IMR-90 (cell line): ENCODE measurements around the gene GCSH. TPM values are rescaled to one million over a fixed set of nuclear protein-coding genes. Genes with fewer than 3 reads are reported as not detected.

Experiments
- ATAC-seq: fragments of 200-7000 bp; cut with Tn5 transposase; 2 replicates; pipeline ENCODE4 v1.9.1; 2020; ENCODE audit warnings: low read depth, mild to moderate bottlenecking, moderate library complexity
- BruUV-seq: library from RNA; stranded (reverse); fragments of 400-500 nt; replicated peaks from 2 replicates; lab custom pipeline; 2021; lab: Mats Ljungman, UMichigan
- CTCF ChIA-PET: fragments of 300-600 bp; formaldehyde crosslinking; extraction: SDS; loops from one replicate; lab custom pipeline; 2021; ENCODE audit warnings: antibody characterized with exemption; lab: Yijun Ruan, JAX
- POLR2A ChIA-PET: fragments of 300-600 bp; sonication (Branson Sonifier 250); formaldehyde crosslinking; loops from one replicate; lab custom pipeline; 2022; ENCODE audit warnings: antibody characterized with exemption; ENCODE audit not compliant: unreplicated experiment; lab: Charles Lee
- DNase-seq: peaks from one replicate; pipeline ENCODE4 v3.0.0; 2013
- H2AFZ ChIP-seq: replicated peaks from 2 replicates; pipeline ENCODE3; 2013; ENCODE audit warnings: low read length, mild to moderate bottlenecking; ENCODE audit not compliant: poor library complexity
- H2AK5ac ChIP-seq: 2 replicates; pipeline ENCODE4 v1.6.1; 2013; ENCODE audit warnings: low read depth, low read length, inconsistent platforms
- H2AK9ac ChIP-seq: replicated peaks from 2 replicates; pipeline ENCODE3; 2013; ENCODE audit warnings: mild to moderate bottlenecking, low read depth, low read length, moderate library complexity; ENCODE audit not compliant: poor library complexity
- H2BK120ac ChIP-seq: 2 replicates; pipeline ENCODE4 v1.6.1; 2013; ENCODE audit warnings: low read depth, low read length, inconsistent platforms
- H2BK15ac ChIP-seq: 3 replicates; pipeline ENCODE4 v1.6.1; 2013; ENCODE audit warnings: low read depth, low read length, inconsistent platforms
- H2BK20ac ChIP-seq: 2 replicates; pipeline ENCODE4 v1.6.1; 2013; ENCODE audit warnings: low read depth, mild to moderate bottlenecking, inconsistent platforms, low read length, moderate library complexity
- H2BK5ac ChIP-seq: 2 replicates; pipeline ENCODE4 v1.6.1; 2013; ENCODE audit warnings: mild to moderate bottlenecking, low read depth, low read length, inconsistent platforms; ENCODE audit not compliant: poor library complexity, severe bottlenecking
- H3K14ac ChIP-seq: replicated peaks from 2 replicates; pipeline ENCODE4 v1.6.1; 2013; ENCODE audit warnings: low read depth, low read length, inconsistent platforms
- H3K18ac ChIP-seq: 2 replicates; pipeline ENCODE4 v1.6.1; 2013; ENCODE audit warnings: low read depth, low read length, control low read depth
- H3K23ac ChIP-seq: 2 replicates; pipeline ENCODE4 v1.6.1; 2013; ENCODE audit warnings: low read depth, low read length, inconsistent platforms
- H3K27ac ChIP-seq: 2 replicates; pipeline ENCODE4 v1.5.1; 2013; ENCODE audit warnings: mild to moderate bottlenecking, control low read depth, low read length; ENCODE audit not compliant: insufficient read depth
- H3K27me3 ChIP-seq: 2 replicates; pipeline ENCODE4 v1.6.1; 2013; ENCODE audit warnings: low read length; ENCODE audit not compliant: control insufficient read depth, insufficient read depth
- H3K36me3 ChIP-seq: 2 replicates; pipeline ENCODE4 v1.6.1; 2013; ENCODE audit warnings: low read length, mixed read lengths; ENCODE audit not compliant: control insufficient read depth, insufficient read depth
- H3K4ac ChIP-seq: 2 replicates; pipeline ENCODE4 v1.6.1; 2013; ENCODE audit warnings: low read depth, low read length, inconsistent platforms
- H3K4me1 ChIP-seq: 2 replicates; pipeline ENCODE4 v1.6.1; 2013; ENCODE audit warnings: low read length, mixed read lengths; ENCODE audit not compliant: control insufficient read depth, insufficient read depth
- H3K4me2 ChIP-seq: 2 replicates; pipeline ENCODE4 v1.6.1; 2013; ENCODE audit warnings: low read depth, mild to moderate bottlenecking, control low read depth, low read length, moderate library complexity
- H3K4me3 ChIP-seq: 2 replicates; pipeline ENCODE4 v1.5.1; 2013; ENCODE audit warnings: low read depth, mild to moderate bottlenecking, control low read depth, low read length, moderate library complexity; ENCODE audit not compliant: insufficient read depth
- H3K56ac ChIP-seq: 2 replicates; pipeline ENCODE4 v1.6.1; 2013; ENCODE audit warnings: low read length, inconsistent platforms; ENCODE audit not compliant: insufficient read depth; ENCODE audit errors: extremely low read depth
- H3K79me1 ChIP-seq, 2 experiments: 2 replicates each; pipeline ENCODE4 v1.6.1; 2013; ENCODE audit warnings: low read length in 2 of 2, inconsistent platforms in 1 of 2, low read depth in 1 of 2
- H3K9ac ChIP-seq: 2 replicates; pipeline ENCODE4 v1.6.1; 2013; ENCODE audit warnings: low read depth, low read length, control low read depth
- H3K9me1 ChIP-seq: 2 replicates; pipeline ENCODE4 v1.6.1; 2013; ENCODE audit warnings: low read length, inconsistent platforms; ENCODE audit not compliant: insufficient read depth
- H3K9me3 ChIP-seq: 2 replicates; pipeline ENCODE4 v1.6.1; 2013; ENCODE audit warnings: low read length; ENCODE audit not compliant: control insufficient read depth, insufficient read depth
- H4K20me1 ChIP-seq: 2 replicates; pipeline ENCODE4 v1.6.1; 2013; ENCODE audit warnings: low read length, inconsistent platforms; ENCODE audit not compliant: insufficient read depth
- H4K5ac ChIP-seq: 2 replicates; pipeline ENCODE4 v1.6.1; 2013; ENCODE audit warnings: mild to moderate bottlenecking, low read depth, low read length, control low read depth
- H4K8ac ChIP-seq, 2 experiments: 2 replicates each; pipeline ENCODE4 v1.6.1; 2013; ENCODE audit warnings: low read depth in 2 of 2, low read length in 2 of 2, control low read depth in 1 of 2, inconsistent platforms in 1 of 2
- H4K91ac ChIP-seq: 2 replicates; pipeline ENCODE4 v1.6.1; 2013; ENCODE audit warnings: low read depth, low read length, inconsistent platforms; ENCODE audit not compliant: insufficient read depth
- BHLHE40 ChIP-seq: fragments of 150-350 bp; IDR thresholded peaks from 2 replicates; pipeline ENCODE4 v1.6.1; 2016; ENCODE audit warnings: mild to moderate bottlenecking, low read depth, low read length
- CEBPB ChIP-seq: IDR thresholded peaks from 2 replicates; pipeline ENCODE4 v1.6.1; 2012; ENCODE audit warnings: low read depth, low read length, improper control_type of control experiment
- CHD1 ChIP-seq: IDR thresholded peaks from 2 replicates; pipeline ENCODE4 v1.6.1; 2012; ENCODE audit warnings: low read depth, low read length, improper control_type of control experiment
- FOS ChIP-seq: fragments of 150-350 bp; IDR thresholded peaks from 2 replicates; pipeline ENCODE4 v1.6.1; 2016; ENCODE audit warnings: low read depth, low read length
- MAFK ChIP-seq: IDR thresholded peaks from 2 replicates; pipeline ENCODE4 v1.6.1; 2012; ENCODE audit warnings: low read depth, low read length, improper control_type of control experiment
- MAZ ChIP-seq: IDR thresholded peaks from 2 replicates; pipeline ENCODE4 v1.6.1; 2012; ENCODE audit warnings: low read depth, mild to moderate bottlenecking, low read length, improper control_type of control experiment, moderate library complexity, borderline replicate concordance
- NFE2L2 ChIP-seq: fragments of 150-350 bp; IDR thresholded peaks from 2 replicates; pipeline ENCODE4 v1.6.1; 2016; ENCODE audit warnings: low read depth, mild to moderate bottlenecking, low read length
- RAD21 ChIP-seq: IDR thresholded peaks from 2 replicates; pipeline ENCODE4 v1.6.1; 2012; ENCODE audit warnings: low read length, improper control_type of control experiment
- SMC3 ChIP-seq: fragments of 150-350 bp; IDR thresholded peaks from 2 replicates; pipeline ENCODE4 v1.6.1; 2016; ENCODE audit warnings: low read depth, mild to moderate bottlenecking, antibody characterized with exemption, low read length, moderate library complexity
- WGBS, 2 experiments: methylation state at CpG; one replicate each; pipeline versions ENCODE4 v1.1.5 to v1.1.7; 2013; ENCODE audit warnings: missing lambda C conversion rate in 2 of 2; ENCODE audit not compliant: insufficient read length in 1 of 2; ENCODE audit errors: extremely low coverage in 2 of 2; 5-methylcytosine and 5-hydroxymethylcytosine counted together
- dilution Hi-C: fragments of 300-500 bp; cut with HindIII; formaldehyde crosslinking; loops from one replicate; pipeline ENCODE4 v1.14.3; 2018; ENCODE audit warnings: low sequenced_read_pairs; ENCODE audit not compliant: unreplicated experiment
- in situ Hi-C: fragments of 300-500 bp; cut with MboI; formaldehyde crosslinking; loops from 3 replicates; pipeline ENCODE4 v1.14.3; 2019; ENCODE audit warnings: low sequenced_read_pairs, inconsistent platforms, mixed read lengths
- intact Hi-C: fragments of 100-400 bp; cut with micrococcal nuclease; formaldehyde crosslinking; loops from 2 replicates; pipeline ENCODE4 v1.10.0; 2022
- polyA plus RNA-seq, 3 experiments: library from polyadenylated mRNA; depleted of rRNA; stranded (reverse); fragments of >200 nt; gene quantifications; 2 replicates each; pipeline ENCODE4 v1.2.3, GENCODE V29; 2012; ENCODE audit warnings: low replicate concordance in 1 of 3
- total RNA-seq: library from RNA; depleted of rRNA; stranded (reverse); fragments of >200 nt; gene quantifications from 2 replicates; pipeline ENCODE4 v1.2.3, GENCODE V29; 2012
- TF ChIP-seq, protein P1 (sequence below): conservative IDR thresholded peaks from 2 replicates; pipeline ENCODE4 v1.5.1; 2012; ENCODE audit warnings: mild to moderate bottlenecking, low read depth, low read length, improper control_type of control experiment

Gene GCSH
- total and polyA plus RNA-seq, 2 of the 4 experiments (the other 2 are of a cell fraction): 9.3 to 21.2 TPM

DNA sequence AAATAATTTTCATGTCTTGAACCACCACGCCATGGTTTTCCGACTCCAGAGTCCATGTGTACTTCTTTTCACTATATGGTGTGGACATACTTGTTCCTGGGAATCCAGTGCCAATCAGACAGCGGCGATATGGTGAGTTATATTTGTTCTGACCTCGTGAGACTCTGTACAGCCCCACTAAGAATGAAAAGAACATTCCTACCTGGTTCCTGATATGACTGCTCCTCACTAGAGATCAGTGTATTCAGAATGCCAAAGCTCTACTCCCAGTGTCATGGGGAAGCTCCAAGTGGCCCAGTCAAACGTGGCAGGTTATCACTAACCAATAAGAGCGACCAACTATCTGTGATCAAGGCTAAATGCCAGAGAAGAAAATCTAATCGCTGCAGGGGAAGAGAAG lies 25.2 kb downstream of the GCSH start:
- CTCF ChIA-PET: no interaction called here
- H2BK120ac ChIP-seq: no peak overlapping the region

More for the DNA sequence above, 25.2 kb downstream of the GCSH start:
- no peak overlapping the region for H3K27ac ChIP-seq
- H4K20me1 ChIP-seq: no peaks in the 10 kb centered on the region
- H3K9me3 ChIP-seq: no peaks in the 10 kb centered on the region
- no peak for DNase-seq
- H2BK20ac ChIP-seq: no peak overlapping the region
- no peak overlapping the region for H4K8ac ChIP-seq
- H3K79me1 ChIP-seq: no peaks in the 10 kb centered on the region
- ATAC-seq: no peak
- no peak overlapping the region for H3K4me2 ChIP-seq
- POLR2A ChIA-PET: no interaction called here
- 100% methylated on average over 2 of the region's 8 CpGs; no CpG with 5 or more reads in 1 of the 2 experiments for WGBS, 2 experiments
- no peak overlapping the region for H3K14ac ChIP-seq
- dilution Hi-C loops: no loop called here
- H3K36me3 ChIP-seq: no peaks in the 10 kb centered on the region
- no peak overlapping the region for H2AK5ac ChIP-seq
- H3K4me1 ChIP-seq: no peaks in the 10 kb centered on the region
- no TSS peak for BruUV-seq
- H3K56ac ChIP-seq: no peak overlapping the region
- H3K27me3 ChIP-seq: no peaks in the 10 kb centered on the region
- H3K18ac ChIP-seq: no peak overlapping the region
- no peak for TF ChIP-seq MAZ
- no peak for TF ChIP-seq CHD1
- TF ChIP-seq SMC3: no peak
- TF ChIP-seq FOS: no peak
- TF ChIP-seq NFE2L2: no peak
- TF ChIP-seq, protein P1, sequence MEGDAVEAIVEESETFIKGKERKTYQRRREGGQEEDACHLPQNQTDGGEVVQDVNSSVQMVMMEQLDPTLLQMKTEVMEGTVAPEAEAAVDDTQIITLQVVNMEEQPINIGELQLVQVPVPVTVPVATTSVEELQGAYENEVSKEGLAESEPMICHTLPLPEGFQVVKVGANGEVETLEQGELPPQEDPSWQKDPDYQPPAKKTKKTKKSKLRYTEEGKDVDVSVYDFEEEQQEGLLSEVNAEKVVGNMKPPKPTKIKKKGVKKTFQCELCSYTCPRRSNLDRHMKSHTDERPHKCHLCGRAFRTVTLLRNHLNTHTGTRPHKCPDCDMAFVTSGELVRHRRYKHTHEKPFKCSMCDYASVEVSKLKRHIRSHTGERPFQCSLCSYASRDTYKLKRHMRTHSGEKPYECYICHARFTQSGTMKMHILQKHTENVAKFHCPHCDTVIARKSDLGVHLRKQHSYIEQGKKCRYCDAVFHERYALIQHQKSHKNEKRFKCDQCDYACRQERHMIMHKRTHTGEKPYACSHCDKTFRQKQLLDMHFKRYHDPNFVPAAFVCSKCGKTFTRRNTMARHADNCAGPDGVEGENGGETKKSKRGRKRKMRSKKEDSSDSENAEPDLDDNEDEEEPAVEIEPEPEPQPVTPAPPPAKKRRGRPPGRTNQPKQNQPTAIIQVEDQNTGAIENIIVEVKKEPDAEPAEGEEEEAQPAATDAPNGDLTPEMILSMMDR: no peak
- no peak for TF ChIP-seq RAD21
- TF ChIP-seq MAFK: no peak
- no peak for TF ChIP-seq CEBPB
- no peak for TF ChIP-seq BHLHE40
- no peak overlapping the region for H4K5ac ChIP-seq
- no peak overlapping the region for H4K91ac ChIP-seq
- H3K9me1 ChIP-seq: 0 out of 2 replicates have a peak, but pooled peaks cover 3% of the 10 kb centered on the region
- no peak overlapping the region for H2BK15ac ChIP-seq
- no peak overlapping the region for H2AK9ac ChIP-seq
- no peak overlapping the region for H3K4me3 ChIP-seq
- H3K23ac ChIP-seq: no peak overlapping the region
- intact Hi-C loops: no loop called here
- no peak overlapping the region for H2BK5ac ChIP-seq
- in situ Hi-C loops: no loop called here
- H2AFZ ChIP-seq: no peak overlapping the region
- H3K9ac ChIP-seq: no peak overlapping the region
- no peak overlapping the region for H3K4ac ChIP-seq
